ENCODE data around the gene ECHDC3. TPM values are rescaled to one million over a fixed set of nuclear protein-coding genes. Genes with fewer than 3 reads are reported as not detected.
A peak's percentile ranks its signal among the peaks of the same experiment; 100 is the strongest.
"Not testable (repeated sequence)": the region's sequence is repeated elsewhere in the genome, so short reads cannot be mapped to it uniquely, and the experiment has no call there.

The ECHDC3 gene
- polyA plus RNA-seq, 1 donor: 11.0 TPM

DNA sequence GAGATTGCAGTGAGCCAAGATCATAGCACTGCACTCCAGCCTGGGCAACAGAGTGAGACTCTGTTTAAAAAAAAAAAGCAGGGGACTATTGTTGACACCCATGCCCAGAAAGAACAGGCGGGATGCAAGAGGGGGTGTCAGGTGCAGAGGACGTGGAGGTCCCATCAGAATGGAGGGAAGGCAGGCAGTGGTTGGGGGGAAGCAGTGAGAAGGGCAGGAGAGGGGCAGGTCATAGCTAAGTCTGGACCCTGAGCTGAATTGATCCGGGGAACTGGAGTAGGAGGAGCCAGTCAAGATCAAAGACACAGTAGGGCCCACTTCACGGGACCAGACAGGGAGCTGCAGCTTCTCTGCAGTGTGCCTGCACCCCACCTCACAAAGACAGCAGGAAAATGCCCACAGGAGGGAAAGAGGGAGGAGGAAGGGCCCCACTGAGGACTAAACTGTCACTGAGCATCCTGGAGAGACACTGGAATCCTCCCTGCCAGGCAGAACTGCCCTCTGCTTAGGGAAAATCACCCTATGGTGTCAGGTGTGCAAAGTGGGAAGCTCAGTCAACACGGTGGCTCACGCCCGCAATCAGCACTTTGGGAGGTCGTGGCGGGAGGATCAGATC lies 27.3 kb upstream of the ECHDC3 start:
- no peak for DNase-seq

DNA sequence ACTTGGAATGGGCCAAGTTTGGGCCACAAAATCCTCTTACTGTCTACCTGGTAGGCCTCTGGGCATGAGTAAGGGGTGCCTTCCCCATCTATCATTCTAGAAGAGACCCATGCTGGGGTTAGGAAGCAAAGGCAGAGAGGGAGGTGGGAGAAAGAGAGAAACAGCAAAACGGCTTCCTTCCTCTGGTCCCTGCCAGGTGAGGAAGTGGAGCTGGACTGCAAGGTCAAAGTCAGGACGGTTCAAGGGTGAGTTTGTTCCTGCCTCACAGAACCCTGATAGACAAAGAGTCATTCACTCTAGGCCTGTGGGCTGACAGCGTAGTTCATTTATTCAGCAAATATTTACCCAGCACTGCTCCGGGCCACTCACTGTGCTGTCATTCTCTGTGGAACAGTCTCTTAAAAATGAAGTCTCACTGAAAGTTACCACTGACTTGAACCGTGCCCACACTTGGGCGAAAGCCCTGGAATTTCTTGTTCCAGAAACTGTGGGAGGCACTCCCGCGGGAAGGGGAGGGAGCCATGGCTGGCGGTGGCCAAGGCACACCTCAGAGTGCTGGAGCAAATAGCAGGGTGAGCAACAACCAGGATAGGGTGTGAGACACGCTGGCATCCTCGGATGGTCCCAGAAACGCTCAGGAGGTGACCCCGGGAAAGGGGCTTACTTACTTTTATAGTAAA lies 26.2 kb upstream of the ECHDC3 start:
- no peak for DNase-seq

DNA sequence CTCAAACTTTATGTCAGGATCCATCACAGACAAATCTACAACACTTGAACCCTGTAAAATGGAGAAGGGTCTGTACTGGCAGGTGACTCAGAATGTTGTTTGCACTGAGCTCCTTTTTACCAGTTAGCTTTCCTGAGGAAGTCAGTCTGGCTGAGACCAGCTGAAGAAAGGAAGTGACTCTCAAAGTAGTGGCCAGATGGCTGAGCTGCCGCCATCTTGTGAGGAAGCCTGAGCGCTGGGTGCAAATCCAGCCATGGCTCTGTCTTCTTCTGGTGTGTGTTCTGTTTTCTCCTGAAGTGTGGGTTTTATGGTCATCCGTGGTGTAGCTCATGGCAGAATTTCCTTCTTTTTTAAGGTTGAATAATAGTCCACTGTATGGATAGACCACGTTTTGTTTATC lies 25.5 kb upstream of the ECHDC3 start:
- no peak for DNase-seq

DNA sequence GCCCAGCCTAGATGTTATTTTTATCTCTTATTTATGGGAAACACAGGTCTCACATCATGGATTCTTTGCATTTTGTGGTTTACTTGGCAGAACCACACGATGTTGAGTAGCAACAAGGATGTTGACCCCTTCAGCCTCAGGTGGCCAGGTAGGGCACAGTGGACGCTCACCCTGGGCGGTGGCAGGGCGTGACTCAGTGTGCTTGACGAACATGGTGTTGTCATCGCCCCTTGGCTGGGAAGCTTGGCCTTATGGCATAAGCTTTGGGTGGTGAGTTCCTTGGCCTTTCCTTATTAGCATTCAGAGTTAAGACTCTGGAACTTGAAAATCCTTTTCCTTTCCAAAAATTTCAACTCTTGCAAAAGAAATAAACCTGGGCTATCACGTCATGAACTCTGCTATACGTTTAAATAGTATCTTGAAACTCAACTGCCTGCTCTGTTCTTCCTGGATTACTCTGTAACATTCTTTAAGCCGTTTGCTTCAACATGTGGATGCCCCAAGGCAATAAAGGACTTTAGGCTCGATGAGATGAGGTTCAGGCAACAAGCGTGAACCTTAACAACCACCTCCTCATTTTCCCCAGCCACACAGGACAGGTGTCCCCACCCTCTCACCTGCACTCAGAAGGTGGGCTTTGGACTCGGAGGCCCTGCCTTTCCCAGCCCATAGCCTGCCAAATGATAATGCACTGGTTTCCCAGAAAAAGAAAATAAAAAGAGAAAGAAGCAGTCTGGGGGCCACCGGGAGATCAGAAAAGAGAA lies 22.5 kb upstream of the ECHDC3 start:
- DNase-seq: no peak

DNA sequence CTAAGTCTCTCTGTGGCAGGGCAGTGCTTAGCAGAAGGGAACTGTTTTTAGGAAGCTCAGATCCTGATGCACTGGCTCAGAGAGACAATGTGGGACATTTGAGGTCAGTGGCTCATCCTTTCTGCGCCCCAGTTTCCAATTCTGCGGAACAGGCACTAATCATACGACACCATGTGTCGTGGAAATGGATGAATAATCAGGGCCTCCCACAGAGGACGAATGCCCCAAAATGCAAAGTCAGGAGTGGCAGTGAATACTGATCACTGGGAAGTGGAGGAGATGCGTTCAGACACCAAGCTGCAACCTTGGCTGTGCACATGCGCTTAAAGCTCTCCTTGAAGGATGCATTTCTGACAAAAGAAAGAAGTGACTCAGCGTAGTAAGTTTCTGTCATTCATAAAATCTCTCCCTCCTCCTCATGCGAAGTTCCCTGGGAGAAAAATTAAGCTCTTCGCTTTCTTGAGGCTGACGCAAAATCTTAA lies 21.9 kb upstream of the ECHDC3 start:
- DNase-seq: no peak

DNA sequence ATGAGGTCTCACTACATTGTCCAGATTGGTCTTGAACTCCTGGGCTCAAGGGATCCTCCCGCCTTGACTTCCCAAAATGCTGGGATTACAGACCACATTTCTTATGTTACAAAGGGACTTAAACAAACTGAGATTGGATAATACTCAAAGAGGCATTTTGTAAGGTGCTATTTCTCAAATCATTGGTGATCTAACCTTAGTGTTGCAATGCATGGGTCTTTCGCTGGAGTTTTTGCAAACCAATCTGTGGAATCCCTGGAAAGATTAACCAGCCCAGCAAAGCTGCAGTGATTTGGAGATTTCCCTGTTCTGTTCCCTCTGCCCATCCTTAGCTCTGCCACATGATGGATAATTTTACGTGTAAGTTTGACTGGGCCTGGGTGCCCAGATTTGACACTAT lies 20.4 kb upstream of the ECHDC3 start:
- no peak for DNase-seq

DNA sequence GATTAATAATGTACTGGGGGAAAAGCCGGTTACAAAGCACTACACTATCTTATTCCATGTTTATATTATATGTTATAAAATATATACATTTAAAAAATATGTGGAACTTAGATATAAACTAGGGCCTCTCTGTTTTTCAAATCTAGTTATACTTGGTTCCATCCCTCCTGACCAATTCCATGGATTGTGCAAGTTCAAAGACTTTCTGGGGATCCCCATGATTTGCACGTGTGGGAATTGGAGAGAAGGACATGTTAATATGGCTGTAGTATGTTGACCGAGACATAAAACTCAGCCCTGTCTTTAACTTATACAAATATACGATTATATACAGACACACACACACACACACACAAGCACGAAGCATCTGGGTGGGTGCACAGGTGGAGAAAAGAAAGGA lies 18.8 kb upstream of the ECHDC3 start:
- no peak for DNase-seq

DNA sequence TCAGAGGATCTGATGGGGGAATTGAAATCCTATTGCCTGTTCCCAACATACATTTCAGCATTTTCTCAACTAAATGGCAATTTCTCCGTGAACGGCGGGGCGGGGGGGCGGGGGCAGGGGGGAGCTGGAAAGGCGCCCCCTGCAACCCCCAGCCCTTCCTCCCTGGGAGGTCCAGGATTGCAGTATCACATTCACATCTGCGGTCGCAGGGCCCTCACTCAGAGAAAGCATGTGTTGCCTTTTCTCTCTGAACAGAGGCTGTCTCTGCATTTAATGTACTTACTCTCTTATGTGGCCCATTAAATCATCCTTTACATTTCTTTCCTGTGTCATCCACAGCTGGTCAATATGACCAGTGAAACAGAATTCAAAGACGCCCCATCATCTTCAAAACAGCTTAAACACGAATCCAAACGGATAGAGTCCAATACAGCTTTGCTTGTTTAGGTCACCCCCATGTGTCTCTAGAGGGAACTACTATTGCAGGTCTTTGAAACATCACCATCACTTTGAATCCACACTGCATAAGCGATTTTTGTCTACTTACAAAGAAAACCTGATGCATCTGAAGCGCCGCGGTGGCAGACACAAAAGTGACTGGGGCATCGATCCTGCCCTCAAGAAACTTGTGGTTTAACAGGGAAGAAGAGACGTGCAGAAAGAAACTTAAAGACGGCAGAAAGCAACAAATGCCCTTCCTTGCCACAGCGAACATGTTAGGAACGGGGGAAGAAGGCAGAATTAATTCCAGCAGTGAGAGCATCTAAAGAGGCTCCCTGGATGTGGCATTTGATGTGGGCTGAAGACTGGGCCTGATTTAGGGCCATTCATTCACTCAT lies 17.0 kb upstream of the ECHDC3 start:
- DNase-seq: peak; percentile 50

DNA sequence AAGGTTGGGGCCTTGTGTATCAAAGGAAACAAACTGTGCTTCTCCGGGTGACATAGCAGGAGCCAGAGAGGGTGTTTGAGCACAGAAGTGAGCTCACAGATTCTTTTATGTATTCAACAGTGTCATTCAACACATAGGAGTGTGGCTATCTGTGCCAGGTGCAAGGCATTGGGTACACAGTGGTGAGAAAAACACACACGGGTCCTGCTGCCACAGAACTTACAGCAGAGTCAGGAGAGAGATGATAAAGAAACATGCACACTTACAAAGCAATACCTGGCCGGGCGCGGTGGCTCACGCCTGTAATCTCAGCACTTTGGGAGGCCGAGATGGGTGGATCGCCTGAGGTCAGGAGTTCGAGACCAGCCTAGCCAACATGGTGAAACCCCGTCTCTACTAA lies 16.3 kb upstream of the ECHDC3 start:
- no peak for DNase-seq

DNA sequence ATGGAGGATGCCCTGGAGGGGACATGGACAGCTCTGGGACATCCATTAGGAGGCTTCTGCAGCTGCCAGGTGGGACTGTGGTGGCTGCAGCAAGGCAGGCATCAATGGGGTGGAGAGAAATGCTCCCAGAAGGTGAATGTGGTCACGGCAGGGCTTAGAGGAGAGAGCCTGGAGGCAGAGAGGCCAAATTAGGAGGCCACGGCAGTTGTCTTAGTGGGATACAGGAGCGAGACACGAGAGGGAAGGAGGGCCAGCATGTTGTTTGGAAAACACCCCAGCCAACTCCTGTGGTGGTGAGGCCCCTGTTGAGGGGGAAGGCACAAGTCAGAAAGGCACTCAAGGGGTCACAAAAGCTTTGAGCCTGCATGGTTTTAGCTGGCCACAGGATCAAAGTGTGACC lies 14.6 kb upstream of the ECHDC3 start:
- no peak for DNase-seq

DNA sequence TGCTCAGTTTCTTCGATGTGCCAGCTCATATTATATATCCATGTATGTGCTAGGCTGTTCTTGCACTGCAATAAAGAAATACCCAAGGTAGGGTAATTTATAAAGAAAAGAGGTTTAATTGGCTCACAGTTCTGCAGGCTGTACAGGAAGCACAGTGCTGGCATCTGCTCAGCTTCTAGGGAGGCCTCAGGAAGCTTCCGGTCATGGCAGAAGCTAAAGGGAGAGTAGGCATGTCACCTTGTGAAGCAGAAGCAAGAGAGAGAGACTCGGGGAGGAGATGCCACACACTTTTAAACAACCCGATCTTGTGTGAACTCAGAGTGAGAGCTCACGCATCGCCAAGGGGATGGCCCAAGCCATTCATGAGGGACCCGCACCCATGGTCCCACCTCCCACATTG lies 13.8 kb upstream of the ECHDC3 start:
- DNase-seq: no peak

DNA sequence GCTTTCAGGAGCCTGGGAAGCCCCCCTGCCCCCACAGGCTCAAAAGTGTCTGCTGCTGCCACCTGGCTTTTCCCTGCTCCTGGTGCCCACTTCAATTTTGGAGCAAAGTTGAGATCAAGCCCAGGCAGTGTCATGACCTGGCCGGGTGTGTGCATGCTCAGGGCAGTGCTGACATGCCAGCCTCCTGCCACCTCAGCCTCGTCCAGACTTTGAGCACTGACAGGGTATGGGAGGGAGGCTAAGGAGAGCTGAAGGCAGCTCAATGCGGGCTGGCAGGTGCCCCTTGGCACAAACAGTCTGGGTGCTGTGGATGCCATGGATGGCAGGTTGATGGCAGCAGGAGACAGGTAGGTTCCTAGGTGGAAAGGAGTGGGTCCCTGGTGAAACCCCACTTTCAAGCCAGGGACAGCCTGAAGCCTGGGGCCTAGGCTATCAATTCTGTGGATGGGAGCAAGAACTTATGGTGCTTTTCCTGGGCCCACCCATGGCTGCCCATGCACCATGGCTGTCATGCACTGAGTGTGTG lies 12.3 kb upstream of the ECHDC3 start:
- DNase-seq: no peak

DNA sequence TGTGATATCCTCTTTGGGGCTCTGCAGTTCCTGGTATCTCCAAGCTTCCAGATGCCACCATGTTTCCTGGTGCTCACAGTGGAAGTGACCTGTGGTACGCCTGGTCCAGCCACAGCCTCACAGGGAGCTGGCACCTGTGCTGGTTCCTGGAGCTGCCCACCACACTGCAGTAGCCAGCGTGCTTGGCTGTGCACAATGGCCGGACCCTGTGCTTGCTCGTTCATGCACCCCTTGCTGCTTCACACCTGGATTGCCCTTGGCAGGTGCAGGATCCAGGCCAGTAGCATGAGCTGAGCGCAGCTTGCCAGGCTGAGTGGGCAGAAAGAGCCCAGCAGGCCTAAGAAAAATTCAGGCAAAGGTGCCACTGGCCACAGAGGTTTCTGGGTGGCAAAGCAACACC lies 11.4 kb upstream of the ECHDC3 start:
- no peak for DNase-seq

DNA sequence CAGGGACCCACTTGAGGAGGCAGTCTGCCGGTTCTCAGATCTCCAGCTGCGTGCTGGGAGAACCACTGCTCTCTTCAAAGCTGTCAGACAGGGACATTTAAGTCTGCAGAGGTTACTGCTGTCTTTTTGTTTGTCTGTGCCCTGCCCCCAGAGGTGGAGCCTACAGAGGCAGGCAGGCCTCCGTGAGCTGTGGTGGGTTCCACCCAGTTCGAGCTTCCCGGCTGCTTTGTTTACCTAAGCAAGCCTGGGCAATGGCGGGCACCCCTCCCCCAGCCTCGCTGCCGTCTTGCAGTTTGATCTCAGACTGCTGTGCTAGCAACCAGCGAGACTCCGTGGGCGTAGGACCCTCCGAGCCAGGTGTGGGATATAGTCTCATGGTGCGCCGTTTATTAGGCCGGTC lies 5.4 kb upstream of the ECHDC3 start:
- not testable (repeated sequence) for DNase-seq

DNA sequence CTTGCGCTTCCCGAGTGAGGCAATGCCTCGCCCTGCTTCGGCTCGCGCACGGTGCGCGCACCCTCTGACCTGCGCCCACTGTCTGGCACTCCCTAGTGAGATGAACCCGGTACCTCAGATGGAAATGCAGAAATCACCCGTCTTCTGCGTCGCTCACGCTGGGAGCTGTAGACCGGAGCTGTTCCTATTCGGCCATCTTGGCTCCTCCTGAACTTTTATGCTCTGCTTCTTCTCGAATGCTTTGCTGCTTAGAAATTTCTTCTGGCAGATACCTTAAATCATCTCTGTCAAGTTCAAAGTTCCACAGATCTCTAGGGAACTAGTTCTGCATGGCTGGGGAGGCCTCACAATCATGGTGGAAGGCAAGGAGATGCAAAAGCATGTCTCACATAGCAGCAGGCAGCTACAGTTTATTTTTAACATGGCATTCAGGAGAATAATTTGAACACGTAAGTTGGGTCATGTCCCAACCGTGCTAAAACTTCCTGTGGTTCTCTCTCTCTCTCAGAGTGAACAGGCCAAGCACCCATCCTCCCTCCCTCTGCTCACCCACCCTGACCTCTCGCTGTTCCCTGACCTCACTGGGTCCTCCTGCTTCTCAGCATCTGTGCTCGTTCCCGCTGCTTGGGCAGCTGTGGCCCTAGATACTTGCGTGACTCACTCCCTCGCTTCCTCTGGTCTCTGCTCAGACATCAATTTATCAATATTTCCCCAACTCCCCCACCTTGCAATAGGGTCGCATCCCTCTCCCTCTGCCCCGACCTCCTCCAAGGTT lies 4.7 kb upstream of the ECHDC3 start:
- not testable (repeated sequence) for DNase-seq

DNA sequence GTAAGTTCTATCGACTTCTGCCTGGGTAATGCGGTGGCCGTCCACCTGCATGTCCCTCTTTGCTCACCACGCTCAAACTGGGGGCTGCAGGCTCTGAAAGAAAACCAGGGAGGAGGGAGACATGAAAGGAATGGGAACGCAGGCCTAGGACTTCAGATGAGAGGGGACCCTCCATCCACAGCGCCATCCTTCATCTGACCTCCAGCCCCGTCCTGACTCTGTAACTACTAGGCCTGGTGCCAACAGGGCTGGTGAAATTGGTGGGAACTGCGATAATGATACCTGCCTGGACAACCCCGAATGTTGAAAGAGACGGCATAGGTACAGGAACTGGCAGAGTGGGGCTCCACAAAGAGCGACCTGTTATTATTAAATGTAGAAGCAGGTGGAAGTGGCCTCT lies 1.3 kb upstream of the ECHDC3 start:
- DNase-seq: no peak

DNA sequence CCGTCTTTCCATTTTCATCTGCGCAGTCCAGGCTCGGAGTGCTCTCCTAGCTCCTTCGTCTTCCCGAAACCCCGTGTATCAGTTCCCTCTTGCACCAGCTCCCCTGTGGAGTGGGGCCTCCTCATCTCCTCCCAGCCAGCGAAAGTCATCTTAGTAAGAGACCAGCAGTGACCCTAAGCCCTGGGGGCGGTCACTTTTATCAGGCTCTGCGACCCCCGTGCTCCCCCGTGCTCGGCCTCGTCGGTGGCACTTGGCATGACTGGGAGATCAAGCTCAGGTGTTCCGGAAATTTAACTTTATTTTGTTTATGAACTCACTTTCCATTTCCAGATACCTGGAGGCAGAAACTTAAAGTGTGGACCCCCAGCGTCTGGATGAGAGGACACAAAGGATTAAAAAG lies 574 bp upstream of the ECHDC3 start:
- no peak for DNase-seq

DNA sequence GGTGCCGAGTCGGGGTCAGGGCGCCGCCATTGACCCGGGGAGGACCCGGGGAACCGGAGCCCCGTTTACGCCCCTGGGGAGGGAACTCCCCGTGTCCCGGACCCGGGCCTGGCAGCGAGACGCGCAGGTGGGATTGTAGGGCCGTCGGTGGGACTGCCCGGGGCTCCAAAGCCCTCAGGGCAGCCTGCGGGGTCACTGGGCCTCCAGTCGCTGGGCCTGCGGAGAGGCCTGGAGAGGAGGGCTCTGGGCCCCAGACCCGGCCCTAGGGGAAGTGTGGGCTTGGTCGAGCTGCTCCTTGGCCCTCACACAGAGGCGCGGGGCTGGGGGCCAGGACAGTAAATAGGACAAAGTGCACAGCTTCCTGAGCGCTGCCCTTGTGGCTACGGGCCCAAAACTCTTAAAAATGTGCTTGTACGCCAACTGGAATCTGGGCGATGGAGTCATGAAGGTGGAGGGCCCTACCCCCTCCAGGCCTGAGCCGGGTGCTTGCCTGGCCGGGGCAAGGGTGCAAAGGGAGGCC lies 657 bp downstream of the ECHDC3 start:
- DNase-seq: no peak

DNA sequence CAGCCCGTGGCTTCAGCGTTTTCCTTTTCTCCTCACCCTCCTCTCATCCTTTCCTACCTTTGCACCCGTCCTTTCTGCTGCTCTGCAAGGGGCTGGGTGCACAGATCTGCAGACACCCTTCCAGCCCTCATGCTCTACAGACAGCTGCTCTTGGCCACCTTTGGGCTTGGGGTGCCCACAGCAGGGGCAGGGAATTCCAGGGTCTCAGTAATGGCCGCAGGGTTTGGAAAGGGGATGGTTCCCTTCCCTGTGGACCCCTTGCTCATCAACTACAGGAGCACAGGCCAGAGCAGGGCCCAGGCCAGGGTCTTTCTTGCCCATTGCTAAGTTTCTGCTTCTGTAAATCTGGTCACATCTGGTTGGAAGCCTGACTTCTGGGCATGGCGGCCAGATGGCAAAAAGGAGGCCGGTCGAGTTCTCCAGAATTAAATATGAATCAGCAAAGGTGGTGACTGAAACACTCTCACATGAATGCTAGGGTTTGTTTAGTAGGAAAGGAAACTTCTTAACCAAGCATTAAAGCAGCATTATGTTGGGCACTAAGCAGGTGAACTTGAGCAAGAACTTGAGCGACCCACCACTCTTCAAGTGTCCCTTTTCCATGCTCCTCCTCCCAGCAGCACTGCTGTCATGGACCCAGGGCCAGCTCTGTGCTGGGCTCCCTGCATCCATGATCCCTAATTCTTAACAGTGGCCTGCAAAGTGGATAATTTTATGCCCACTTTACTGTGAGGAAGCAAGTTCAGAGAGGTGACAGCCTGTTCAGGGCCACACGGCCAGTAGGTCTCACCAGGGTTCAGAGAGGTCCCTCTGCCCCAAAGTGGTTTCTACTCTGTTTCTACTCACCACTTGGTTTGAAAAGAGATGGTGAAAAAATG lies 1.5 kb downstream of the ECHDC3 start:
- DNase-seq: no peak

DNA sequence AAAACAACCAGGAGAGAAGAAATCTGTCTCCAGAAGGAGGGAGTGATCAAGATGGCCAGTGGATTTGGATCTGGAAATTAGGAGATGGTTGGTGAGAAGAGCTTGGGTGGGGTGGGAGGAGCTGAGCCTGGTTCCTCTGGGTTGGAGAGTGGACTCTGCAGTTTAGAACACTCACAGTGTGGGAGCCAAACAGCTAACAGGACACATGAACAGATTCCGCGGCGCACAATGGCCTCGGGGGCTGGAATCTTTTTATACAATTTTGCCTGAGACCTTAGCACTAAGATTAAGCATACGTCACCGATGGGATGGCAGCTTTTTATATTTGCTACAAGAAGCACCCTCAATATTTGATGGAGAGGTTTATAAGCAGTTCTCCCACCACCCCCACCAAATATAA lies 2.9 kb downstream of the ECHDC3 start:
- no peak for DNase-seq
